ENCODE data around the gene SETD2.

The SETD2 gene

GRCh38 chr3:46970391-46971091 lies 193.4 kb downstream of the SETD2 start:
- peaks cover 23% of the 10 kb centered on the region for H3F3A ChIP-seq (ENCODE audit: control insufficient read depth, insufficient read depth)
- H3K9me3 ChIP-seq (ENCODE audit: control insufficient read depth, insufficient read depth, low read length): no peaks in the 10 kb centered on the region
- H3K4me3 ChIP-seq (ENCODE audit: low read length): no peak overlapping the region
- H4K20me1 ChIP-seq (ENCODE audit: control insufficient read depth, insufficient read depth, low read depth, low read length): peaks cover 50% of the 10 kb centered on the region
- peaks cover 100% of the 10 kb centered on the region for H3K79me2 ChIP-seq (ENCODE audit: control insufficient read depth, low read length)
- H3K9me2 ChIP-seq (replicated peaks; ENCODE audit: control insufficient read depth, low read length): no peaks in the 10 kb centered on the region
- no peaks in the 10 kb centered on the region for H3K27me3 ChIP-seq (ENCODE audit: control insufficient read depth, low read length)
- H3K27ac ChIP-seq (ENCODE audit: low read depth, low read length): no peak overlapping the region
- H3K36me3 ChIP-seq (ENCODE audit: control insufficient read depth, low read length): peaks cover 75% of the 10 kb centered on the region
- TF ChIP-seq CTCF (IDR thresholded peaks at IDR 0.05; ENCODE audit: low read depth, low read length, poor library complexity, severe bottlenecking): no peak
- TF ChIP-seq EZH2phosphoT487 (IDR thresholded peaks at IDR 0.05; ENCODE audit: borderline replicate concordance, low read length): no peak
- H3K4me1 ChIP-seq (ENCODE audit: control insufficient read depth, low read length): peaks cover 84% of the 10 kb centered on the region
- H3K4me2 ChIP-seq (ENCODE audit: low read length): peak overlapping the region; percentile 92

GRCh38 chr3:46968783-46969428 lies 195.0 kb downstream of the SETD2 start:
- H4K20me1 ChIP-seq (ENCODE audit: control insufficient read depth, insufficient read depth, low read depth, low read length): peaks cover 54% of the 10 kb centered on the region
- peaks cover 76% of the 10 kb centered on the region for H3K4me1 ChIP-seq (ENCODE audit: control insufficient read depth, low read length)
- H3K4me3 ChIP-seq (ENCODE audit: low read length): no peak overlapping the region
- H3K4me2 ChIP-seq (ENCODE audit: low read length): no peak overlapping the region
- no peaks in the 10 kb centered on the region for H3K9me3 ChIP-seq (ENCODE audit: control insufficient read depth, insufficient read depth, low read length)
- H3K27ac ChIP-seq (ENCODE audit: low read depth, low read length): no peak overlapping the region
- H3F3A ChIP-seq (ENCODE audit: control insufficient read depth, insufficient read depth): peaks cover 11% of the 10 kb centered on the region
- H3K9me2 ChIP-seq (replicated peaks; ENCODE audit: control insufficient read depth, low read length): no peaks in the 10 kb centered on the region
- H3K36me3 ChIP-seq (ENCODE audit: control insufficient read depth, low read length): peaks cover 70% of the 10 kb centered on the region
- H3K79me2 ChIP-seq (ENCODE audit: control insufficient read depth, low read length): peaks cover 93% of the 10 kb centered on the region
- no peak for TF ChIP-seq EZH2phosphoT487 (IDR thresholded peaks at IDR 0.05; ENCODE audit: borderline replicate concordance, low read length)
- TF ChIP-seq CTCF (IDR thresholded peaks at IDR 0.05; ENCODE audit: low read depth, low read length, poor library complexity, severe bottlenecking): no peak
- H3K27me3 ChIP-seq (ENCODE audit: control insufficient read depth, low read length): no peaks in the 10 kb centered on the region

GRCh38 chr3:46966811-46967210 lies 197.1 kb downstream of the SETD2 start:
- no peak overlapping the region for H3K27ac ChIP-seq (ENCODE audit: low read depth, low read length)
- H4K20me1 ChIP-seq (ENCODE audit: control insufficient read depth, insufficient read depth, low read depth, low read length): peaks cover 61% of the 10 kb centered on the region
- H3K9me2 ChIP-seq (replicated peaks; ENCODE audit: control insufficient read depth, low read length): no peaks in the 10 kb centered on the region
- H3K79me2 ChIP-seq (ENCODE audit: control insufficient read depth, low read length): peaks cover 88% of the 10 kb centered on the region
- peaks cover 71% of the 10 kb centered on the region for H3K36me3 ChIP-seq (ENCODE audit: control insufficient read depth, low read length)
- no peaks in the 10 kb centered on the region for H3F3A ChIP-seq (ENCODE audit: control insufficient read depth, insufficient read depth)
- H3K4me3 ChIP-seq (ENCODE audit: low read length): no peak overlapping the region
- no peak overlapping the region for H3K4me2 ChIP-seq (ENCODE audit: low read length)
- no peak for TF ChIP-seq EZH2phosphoT487 (IDR thresholded peaks at IDR 0.05; ENCODE audit: borderline replicate concordance, low read length)
- peak; percentile 24 for TF ChIP-seq CTCF (IDR thresholded peaks at IDR 0.05; ENCODE audit: low read depth, low read length, poor library complexity, severe bottlenecking)
- H3K4me1 ChIP-seq (ENCODE audit: control insufficient read depth, low read length): peaks cover 62% of the 10 kb centered on the region
- no peaks in the 10 kb centered on the region for H3K27me3 ChIP-seq (ENCODE audit: control insufficient read depth, low read length)
- no peaks in the 10 kb centered on the region for H3K9me3 ChIP-seq (ENCODE audit: control insufficient read depth, insufficient read depth, low read length)

Measured in DOHH2 (cell line).